HepG2 (cell line): Measurements from ENCODE around the gene ACSL5. TPM values are rescaled to one million over a fixed set of nuclear protein-coding genes. Genes with fewer than 3 reads are reported as not detected.

Source experiments
- CBFB ChIP-seq: sonication (generic); formaldehyde crosslinking; IDR thresholded peaks from 2 replicates; pipeline ENCODE4 v1.4.0; 2020; ENCODE audit warnings: missing genetic modification reagents
- CHCHD3 ChIP-seq: sonication (generic); formaldehyde crosslinking; IDR thresholded peaks from 2 replicates; pipeline ENCODE4 v1.8.0; 2022; ENCODE audit warnings: mild to moderate bottlenecking, missing genetic modification reagents, moderate library complexity
- FOXK1 ChIP-seq: sonication (generic); formaldehyde crosslinking; IDR thresholded peaks from 2 replicates; pipeline ENCODE4 v1.4.0; 2020; ENCODE audit warnings: low read depth, missing genetic modification reagents, borderline replicate concordance
- RFXAP ChIP-seq: sonication (generic); formaldehyde crosslinking; IDR thresholded peaks from 2 replicates; pipeline ENCODE4 v1.4.0; 2020; ENCODE audit warnings: missing genetic modification reagents, borderline replicate concordance
- THAP9 ChIP-seq: sonication (generic); formaldehyde crosslinking; IDR thresholded peaks from 2 replicates; pipeline ENCODE4; 2020; ENCODE audit warnings: missing genetic modification reagents, mild to moderate bottlenecking, borderline replicate concordance
- TOPORS ChIP-seq: sonication (generic); formaldehyde crosslinking; IDR thresholded peaks from 2 replicates; pipeline ENCODE4 v1.8.0; 2023; ENCODE audit warnings: mild to moderate bottlenecking, missing genetic modification reagents
- XRCC5 ChIP-seq: fragments of 200-400 bp; formaldehyde crosslinking; optimal IDR thresholded peaks from 2 replicates; pipeline ENCODE3; 2017; ENCODE audit warnings: mild to moderate bottlenecking, low read length
- ZBTB38 ChIP-seq: sonication (generic); formaldehyde crosslinking; IDR thresholded peaks from 2 replicates; pipeline ENCODE4 v1.5.1; 2020; ENCODE audit warnings: mild to moderate bottlenecking, missing genetic modification reagents
- ZC3H13 ChIP-seq: sonication (generic); formaldehyde crosslinking; IDR thresholded peaks from 2 replicates; pipeline ENCODE4 v1.8.1; 2023; ENCODE audit warnings: mild to moderate bottlenecking, missing genetic modification reagents, moderate library complexity
- ZFAT ChIP-seq: sonication (generic); formaldehyde crosslinking; conservative IDR thresholded peaks from 2 replicates; pipeline ENCODE4 v1.8.1; 2023; ENCODE audit warnings: missing genetic modification reagents, inconsistent platforms
- ZNF136 ChIP-seq: sonication (generic); formaldehyde crosslinking; IDR thresholded peaks from 2 replicates; pipeline ENCODE4 v1.8.1; 2022; ENCODE audit warnings: low read depth, mild to moderate bottlenecking, moderate library complexity, missing genetic modification reagents
- ZNF512 ChIP-seq: sonication (generic); formaldehyde crosslinking; IDR thresholded peaks from 2 replicates; pipeline ENCODE4 v1.4.0; 2020; ENCODE audit warnings: mild to moderate bottlenecking, missing genetic modification reagents
- ZNF576 ChIP-seq: sonication (generic); formaldehyde crosslinking; IDR thresholded peaks from 2 replicates; pipeline ENCODE4 v1.4.0; 2020; ENCODE audit warnings: mild to moderate bottlenecking, missing genetic modification reagents
- ZNF710 ChIP-seq: sonication (generic); formaldehyde crosslinking; IDR thresholded peaks from 2 replicates; pipeline ENCODE4 v1.5.0; 2020; ENCODE audit warnings: mild to moderate bottlenecking, missing genetic modification reagents, borderline replicate concordance
- polyA plus RNA-seq, 8 experiments: library from polyadenylated mRNA; depleted of rRNA in 3 of 8; stranded (reverse) in 7 of 8; unstranded in 1 of 8; fragments of >200 nt; fragmentation: Illumina TruSeq in 4 of 8; extraction: Trizol in 4 of 8; gene quantifications; 2 replicates each; pipeline versions ENCODE4 v1.2.1 to v1.2.3, GENCODE V29; 2011 to 2016; ENCODE audit warnings: low read depth in 4 of 8, missing spikeins in 1 of 8, mixed read lengths in 1 of 8; ENCODE audit not compliant: insufficient read depth in 1 of 8
- total RNA-seq, 5 experiments: library from RNA; depleted of rRNA; stranded (reverse); fragments of >200 nt; fragmentation: Illumina TruSeq; extraction: Trizol; gene quantifications; 2 replicates each; pipeline ENCODE4 v1.2.3, GENCODE V29; 2016; ENCODE audit warnings: low read depth in 1 of 5
- TF ChIP-seq, protein P1 (sequence below): sonication (generic); formaldehyde crosslinking; IDR thresholded peaks from 2 replicates; pipeline ENCODE4 v1.4.0; 2020; ENCODE audit warnings: missing genetic modification reagents
- TF ChIP-seq, protein P2 (sequence below): sonication (generic); formaldehyde crosslinking; IDR thresholded peaks from 2 replicates; pipeline ENCODE4 v1.5.0; 2020; ENCODE audit warnings: missing genetic modification reagents
- TF ChIP-seq, protein P3 (sequence below): sonication (generic); formaldehyde crosslinking; IDR thresholded peaks from 2 replicates; pipeline ENCODE4 v1.5.1; 2020; ENCODE audit warnings: missing genetic modification reagents, mild to moderate bottlenecking, borderline replicate concordance
- TF ChIP-seq, protein P4 (sequence below): sonication (generic); formaldehyde crosslinking; IDR thresholded peaks from 2 replicates; pipeline ENCODE4 v1.8.1; 2023; ENCODE audit warnings: missing genetic modification reagents, mild to moderate bottlenecking, borderline replicate concordance

ACSL5 gene
- total and polyA plus RNA-seq, 2 of the 13 experiments (the other 11 are each of a cell fraction or from before 2014, with no cell fraction given), result 56.4 to 82.5 TPM

DNA sequence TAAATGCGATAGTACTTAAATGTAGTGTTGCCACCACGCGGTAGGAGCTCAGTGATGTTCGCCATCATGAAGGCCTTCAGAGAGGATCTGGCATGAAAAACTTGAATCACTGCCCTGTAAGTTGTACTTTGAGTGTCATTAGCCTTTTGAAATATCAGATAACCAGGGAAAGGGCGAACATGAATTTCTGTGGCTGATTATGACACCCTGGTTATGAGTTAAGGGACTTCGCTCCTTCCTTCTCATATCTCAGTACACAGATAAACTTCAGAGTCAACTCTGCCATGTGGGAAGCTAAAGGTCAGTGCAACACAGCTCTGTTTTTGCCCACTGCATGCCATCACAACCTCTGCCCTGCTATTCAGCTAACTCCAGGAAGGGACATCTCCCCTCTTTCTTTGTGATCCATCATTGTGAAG, 8.9 kb upstream of the ACSL5 start (continued):
- TF ChIP-seq, protein P1, sequence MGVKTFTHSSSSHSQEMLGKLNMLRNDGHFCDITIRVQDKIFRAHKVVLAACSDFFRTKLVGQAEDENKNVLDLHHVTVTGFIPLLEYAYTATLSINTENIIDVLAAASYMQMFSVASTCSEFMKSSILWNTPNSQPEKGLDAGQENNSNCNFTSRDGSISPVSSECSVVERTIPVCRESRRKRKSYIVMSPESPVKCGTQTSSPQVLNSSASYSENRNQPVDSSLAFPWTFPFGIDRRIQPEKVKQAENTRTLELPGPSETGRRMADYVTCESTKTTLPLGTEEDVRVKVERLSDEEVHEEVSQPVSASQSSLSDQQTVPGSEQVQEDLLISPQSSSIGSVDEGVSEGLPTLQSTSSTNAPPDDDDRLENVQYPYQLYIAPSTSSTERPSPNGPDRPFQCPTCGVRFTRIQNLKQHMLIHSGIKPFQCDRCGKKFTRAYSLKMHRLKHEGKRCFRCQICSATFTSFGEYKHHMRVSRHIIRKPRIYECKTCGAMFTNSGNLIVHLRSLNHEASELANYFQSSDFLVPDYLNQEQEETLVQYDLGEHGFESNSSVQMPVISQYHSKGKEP, result no peak
- TF ChIP-seq FOXK1 (CRISPR knock-in tag) (no peak), RFXAP (no peak), ZNF710 (CRISPR knock-in tag) (no peak), TOPORS (CRISPR knock-in tag) (no peak), ZC3H13 (no peak), ZFAT (CRISPR knock-in tag) (no peak), CBFB (CRISPR knock-in tag) (no peak), XRCC5 (no peak), ZBTB38 (CRISPR knock-in tag) (no peak), ZNF136 (no peak), ZNF576 (no peak), CHCHD3 (CRISPR knock-in tag) (no peak), ZNF512 (no peak), THAP9 (CRISPR knock-in tag) (no peak)
- TF ChIP-seq, protein P2, sequence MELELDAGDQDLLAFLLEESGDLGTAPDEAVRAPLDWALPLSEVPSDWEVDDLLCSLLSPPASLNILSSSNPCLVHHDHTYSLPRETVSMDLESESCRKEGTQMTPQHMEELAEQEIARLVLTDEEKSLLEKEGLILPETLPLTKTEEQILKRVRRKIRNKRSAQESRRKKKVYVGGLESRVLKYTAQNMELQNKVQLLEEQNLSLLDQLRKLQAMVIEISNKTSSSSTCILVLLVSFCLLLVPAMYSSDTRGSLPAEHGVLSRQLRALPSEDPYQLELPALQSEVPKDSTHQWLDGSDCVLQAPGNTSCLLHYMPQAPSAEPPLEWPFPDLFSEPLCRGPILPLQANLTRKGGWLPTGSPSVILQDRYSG (CRISPR knock-in tag), result no peak
- TF ChIP-seq, protein P3, sequence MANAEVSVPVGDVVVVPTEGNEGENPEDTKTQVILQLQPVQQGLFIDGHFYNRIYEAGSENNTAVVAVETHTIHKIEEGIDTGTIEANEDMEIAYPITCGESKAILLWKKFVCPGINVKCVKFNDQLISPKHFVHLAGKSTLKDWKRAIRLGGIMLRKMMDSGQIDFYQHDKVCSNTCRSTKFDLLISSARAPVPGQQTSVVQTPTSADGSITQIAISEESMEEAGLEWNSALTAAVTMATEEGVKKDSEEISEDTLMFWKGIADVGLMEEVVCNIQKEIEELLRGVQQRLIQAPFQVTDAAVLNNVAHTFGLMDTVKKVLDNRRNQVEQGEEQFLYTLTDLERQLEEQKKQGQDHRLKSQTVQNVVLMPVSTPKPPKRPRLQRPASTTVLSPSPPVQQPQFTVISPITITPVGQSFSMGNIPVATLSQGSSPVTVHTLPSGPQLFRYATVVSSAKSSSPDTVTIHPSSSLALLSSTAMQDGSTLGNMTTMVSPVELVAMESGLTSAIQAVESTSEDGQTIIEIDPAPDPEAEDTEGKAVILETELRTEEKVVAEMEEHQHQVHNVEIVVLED (CRISPR knock-in tag), result no peak
- TF ChIP-seq, protein P4, sequence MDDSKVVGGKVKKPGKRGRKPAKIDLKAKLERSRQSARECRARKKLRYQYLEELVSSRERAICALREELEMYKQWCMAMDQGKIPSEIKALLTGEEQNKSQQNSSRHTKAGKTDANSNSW (CRISPR knock-in tag), result no peak
